Adipocyte (in vitro differentiated cells): ENCODE data around the gene BEND7.
A peak's percentile ranks its signal among the peaks of the same experiment; 100 is the strongest.

Experiments
- DNase-seq: peaks from one replicate; pipeline ENCODE4 v3.0.0-alpha.2; 2015; ENCODE audit warnings: low read depth
- H3K27me3 ChIP-seq: replicated peaks from 2 replicates; pipeline ENCODE4 v1.7.0; 2013; ENCODE audit warnings: mild to moderate bottlenecking, low read length, moderate library complexity; ENCODE audit not compliant: control insufficient read depth, insufficient read depth
- H3K36me3 ChIP-seq: 2 replicates; pipeline ENCODE4 v1.7.0; 2013; ENCODE audit warnings: low read length, mild to moderate bottlenecking, moderate library complexity; ENCODE audit not compliant: control insufficient read depth, insufficient read depth, severe bottlenecking
- H3K4me1 ChIP-seq: 2 replicates; pipeline ENCODE4 v1.7.0; 2013; ENCODE audit warnings: mild to moderate bottlenecking, low read length, moderate library complexity; ENCODE audit not compliant: control insufficient read depth, insufficient read depth
- H3K4me3 ChIP-seq: 2 replicates; pipeline ENCODE4 v1.7.0; 2013; ENCODE audit warnings: mild to moderate bottlenecking, low read length, moderate library complexity
- H3K9ac ChIP-seq: 2 replicates; pipeline ENCODE4 v1.7.0; 2013; ENCODE audit warnings: mild to moderate bottlenecking, low read length, moderate library complexity
- H3K9me3 ChIP-seq: 2 replicates; pipeline ENCODE4 v1.7.0; 2013; ENCODE audit warnings: mild to moderate bottlenecking, low read length, moderate library complexity; ENCODE audit not compliant: control insufficient read depth

BEND7 gene

DNA sequence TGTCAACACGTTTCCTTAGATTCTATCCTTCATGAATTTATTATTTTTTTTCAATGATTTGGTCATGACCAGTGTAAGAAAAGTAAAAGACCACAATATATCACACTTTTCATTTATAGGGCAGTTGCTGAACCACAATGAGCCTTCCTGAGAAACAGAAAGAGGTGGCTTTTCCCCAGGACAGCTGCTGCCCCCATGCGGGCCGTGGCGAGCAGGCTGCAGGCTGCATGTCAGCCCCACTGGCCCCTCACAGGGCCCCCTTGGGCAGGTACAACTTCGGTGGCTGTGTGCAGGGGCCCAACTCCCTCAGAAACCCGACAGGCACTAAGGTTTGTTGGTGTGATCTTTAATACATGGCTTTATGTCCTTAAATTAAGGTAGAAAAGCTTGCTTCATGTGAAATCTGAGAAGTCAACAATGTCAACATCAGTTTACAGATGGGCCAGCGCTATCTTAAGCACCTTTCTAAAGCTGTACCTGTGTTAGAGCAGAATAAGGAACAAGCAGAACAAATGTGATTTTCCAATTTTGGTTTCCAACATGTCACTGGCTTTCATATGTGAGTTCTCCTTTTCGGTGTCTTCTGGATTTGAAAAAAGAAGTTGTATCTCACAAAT lies 10.6 kb downstream of the BEND7 start:
- H3K27me3 ChIP-seq: no peaks in the 10 kb centered on the region
- H3K9me3 ChIP-seq: no peaks in the 10 kb centered on the region
- H3K36me3 ChIP-seq: peaks cover 5% of the 10 kb centered on the region
- DNase-seq: no peak
- H3K4me3 ChIP-seq: no peak overlapping the region
- peaks cover 10% of the 10 kb centered on the region for H3K4me1 ChIP-seq
- no peak overlapping the region for H3K9ac ChIP-seq

DNA sequence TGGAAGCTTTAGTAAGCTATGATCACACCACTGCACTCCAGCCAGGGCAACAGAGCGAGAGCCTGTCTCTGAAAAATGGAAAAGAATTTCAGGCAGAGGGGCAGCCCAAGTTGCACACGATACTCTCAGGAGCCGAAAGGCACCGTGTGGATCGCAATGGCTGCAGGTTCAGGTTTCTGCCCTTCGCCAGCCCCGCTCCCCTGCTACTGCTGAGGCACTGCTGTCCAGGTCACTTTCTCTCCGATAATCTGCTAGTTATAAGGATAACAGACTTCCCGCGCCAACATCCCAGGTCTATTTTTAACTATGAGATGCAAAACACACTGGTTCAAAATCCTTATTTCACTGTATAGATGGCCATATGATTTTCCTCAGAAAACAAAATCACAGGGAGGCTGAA lies 11.1 kb downstream of the BEND7 start:
- H3K4me3 ChIP-seq: no peak overlapping the region
- H3K36me3 ChIP-seq: peaks cover 5% of the 10 kb centered on the region
- H3K9me3 ChIP-seq: no peaks in the 10 kb centered on the region
- DNase-seq: no peak
- peaks cover 10% of the 10 kb centered on the region for H3K4me1 ChIP-seq
- no peaks in the 10 kb centered on the region for H3K27me3 ChIP-seq
- no peak overlapping the region for H3K9ac ChIP-seq

DNA sequence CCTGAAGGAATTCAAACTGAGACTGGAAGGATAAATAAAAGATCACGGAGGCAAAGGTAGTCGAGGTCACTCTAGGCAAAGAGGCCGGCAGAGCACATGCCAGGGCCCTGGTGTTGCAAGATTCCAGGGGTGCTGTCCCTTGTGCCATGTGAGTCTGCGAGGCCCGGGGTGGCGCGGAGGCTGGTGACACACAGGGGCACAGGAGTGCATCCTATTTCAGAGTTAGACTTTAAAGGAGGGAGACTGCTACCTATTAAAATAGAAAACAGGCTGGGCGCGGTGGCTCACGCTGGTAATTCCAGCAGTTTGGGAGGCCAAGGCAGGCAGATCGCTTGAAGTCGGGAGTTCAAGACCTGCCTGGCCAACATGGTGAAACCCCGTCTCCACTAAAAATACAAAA lies 12.6 kb downstream of the BEND7 start:
- no peaks in the 10 kb centered on the region for H3K9me3 ChIP-seq
- H3K36me3 ChIP-seq: peaks cover 5% of the 10 kb centered on the region
- no peaks in the 10 kb centered on the region for H3K27me3 ChIP-seq
- DNase-seq: no peak
- H3K4me3 ChIP-seq: no peak overlapping the region
- no peak overlapping the region for H3K9ac ChIP-seq
- H3K4me1 ChIP-seq: peaks cover 10% of the 10 kb centered on the region

DNA sequence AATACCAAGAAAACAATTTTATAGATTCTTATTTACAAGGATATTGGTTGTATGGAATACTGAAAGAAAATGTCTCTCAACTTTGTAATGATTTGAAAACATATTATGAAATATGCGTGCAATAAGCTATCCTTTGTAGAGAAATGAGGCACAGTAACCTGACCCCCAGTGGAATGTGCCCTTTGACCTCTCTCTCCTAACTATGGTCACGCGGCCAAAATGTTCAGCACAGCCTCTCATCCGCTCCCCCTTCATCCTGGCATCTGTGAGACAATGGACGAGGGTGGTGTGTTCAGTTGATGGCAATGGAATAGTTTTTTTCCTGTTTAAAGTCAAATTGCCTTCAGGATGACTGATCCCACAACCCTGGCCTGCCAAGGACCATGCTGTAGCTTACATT lies 13.3 kb downstream of the BEND7 start:
- Histone ChIP-seq H3K4me3 (no peak overlapping the region), H3K27me3 (no peaks in the 10 kb centered on the region)
- no peak for DNase-seq

DNA sequence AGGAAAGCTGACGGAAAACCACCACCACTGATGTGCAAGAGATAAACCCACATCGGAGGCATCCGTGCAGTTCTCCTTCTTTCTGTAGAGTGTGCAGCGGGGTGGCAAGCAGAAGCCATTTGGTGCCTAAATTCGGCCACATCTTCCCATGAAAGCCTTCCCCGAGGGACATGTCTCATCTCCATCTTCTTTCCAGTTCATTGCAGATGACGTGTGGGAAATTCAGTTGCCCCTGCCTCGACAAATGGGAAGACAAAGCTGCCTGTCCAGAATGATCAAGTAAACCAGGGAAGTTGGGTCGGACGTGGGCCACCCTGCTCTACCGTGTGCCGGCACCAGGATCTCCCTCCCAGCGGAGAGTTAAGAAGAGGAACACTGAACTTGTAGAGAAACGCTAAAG lies 14.5 kb downstream of the BEND7 start:
- no peaks in the 10 kb centered on the region for H3K27me3 ChIP-seq
- H3K4me3 ChIP-seq: no peak overlapping the region
- no peak for DNase-seq
- H3K9me3 ChIP-seq: no peaks in the 10 kb centered on the region
- peaks cover 5% of the 10 kb centered on the region for H3K36me3 ChIP-seq
- peaks cover 10% of the 10 kb centered on the region for H3K4me1 ChIP-seq
- H3K9ac ChIP-seq: no peak overlapping the region

More for the DNA sequence above, 13.3 kb downstream of the BEND7 start:
- Histone ChIP-seq H3K9me3 (no peaks in the 10 kb centered on the region), H3K36me3 (peaks cover 5% of the 10 kb centered on the region), H3K9ac (no peak overlapping the region), H3K4me1 (peaks cover 10% of the 10 kb centered on the region)

DNA sequence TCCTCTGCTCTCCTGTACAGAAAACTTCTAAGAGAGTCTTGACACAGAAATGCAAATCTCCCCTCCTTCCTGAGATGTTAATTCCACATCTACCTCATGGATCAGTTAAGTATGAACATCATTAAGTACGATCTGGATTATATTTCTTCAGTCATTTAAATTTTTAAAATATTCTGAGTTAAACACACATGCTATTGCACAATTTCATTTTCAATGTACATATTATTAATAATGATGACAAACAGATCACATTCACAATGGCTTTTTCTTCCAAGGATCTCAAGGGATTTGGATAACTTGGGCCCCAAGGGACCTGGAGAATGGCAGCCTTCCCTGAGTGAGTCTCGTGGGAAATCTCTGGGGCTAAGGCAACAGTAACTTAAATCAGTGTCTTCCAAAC lies 16.2 kb downstream of the BEND7 start:
- H3K4me1 ChIP-seq: peaks cover 10% of the 10 kb centered on the region
- no peak overlapping the region for H3K4me3 ChIP-seq
- no peaks in the 10 kb centered on the region for H3K27me3 ChIP-seq
- DNase-seq: no peak
- no peaks in the 10 kb centered on the region for H3K36me3 ChIP-seq
- H3K9ac ChIP-seq: no peak overlapping the region
- H3K9me3 ChIP-seq: no peaks in the 10 kb centered on the region

DNA sequence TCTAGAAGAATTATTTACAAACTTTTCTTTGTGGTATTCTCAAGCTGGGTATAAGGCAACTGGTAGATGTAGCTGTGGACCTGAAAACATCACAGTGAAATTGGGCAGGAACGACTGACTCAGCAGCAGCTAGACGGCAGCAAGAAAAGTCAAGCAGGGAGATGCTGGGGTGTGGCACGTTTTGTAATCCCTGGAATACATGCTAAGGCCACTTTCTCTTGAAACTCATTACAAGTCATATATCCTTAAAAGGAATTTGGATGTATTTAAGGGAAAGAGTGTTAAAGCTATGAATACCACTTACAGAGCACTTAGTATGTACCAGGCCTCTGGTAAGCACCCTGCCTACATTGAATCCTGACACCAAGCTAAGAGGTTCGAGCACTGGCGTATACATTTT lies 17.4 kb downstream of the BEND7 start:
- Histone ChIP-seq H3K4me1 (peaks cover 10% of the 10 kb centered on the region), H3K27me3 (no peaks in the 10 kb centered on the region), H3K4me3 (no peak overlapping the region), H3K36me3 (no peaks in the 10 kb centered on the region), H3K9me3 (no peaks in the 10 kb centered on the region), H3K9ac (no peak overlapping the region)
- DNase-seq: no peak

DNA sequence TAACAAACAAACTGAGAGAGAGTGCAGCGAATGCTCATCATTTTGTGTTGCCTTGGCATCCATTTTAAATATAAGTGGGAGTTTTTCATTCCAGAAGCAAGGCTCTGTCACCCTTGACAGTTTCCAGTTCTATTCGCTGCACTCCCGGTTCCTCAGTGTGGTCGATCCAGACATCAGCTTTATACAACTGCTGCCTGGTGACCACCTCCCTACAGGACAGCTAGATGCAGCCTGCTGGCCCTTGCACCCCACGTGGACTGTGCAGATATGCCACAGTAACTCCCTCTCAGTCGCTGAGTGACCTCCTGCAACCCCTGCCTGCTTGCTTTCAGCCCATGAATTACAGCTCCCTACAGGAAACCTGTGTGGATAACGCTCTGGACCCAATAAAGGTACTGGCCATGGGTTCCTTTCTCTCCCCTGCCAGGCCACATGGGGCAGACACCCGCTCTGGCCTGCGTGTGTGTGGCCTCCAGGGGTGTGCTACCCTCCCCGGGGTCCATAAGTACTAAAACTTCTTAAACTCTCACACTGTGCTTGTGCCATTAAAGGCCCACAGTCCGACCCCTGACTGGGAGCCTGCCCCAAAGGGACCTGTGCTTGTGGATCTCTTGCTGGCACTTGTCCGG lies 23.6 kb downstream of the BEND7 start:
- no peak for DNase-seq
- H3K4me1 ChIP-seq: no peaks in the 10 kb centered on the region
- H3K9ac ChIP-seq: no peak overlapping the region
- H3K27me3 ChIP-seq: no peaks in the 10 kb centered on the region
- no peaks in the 10 kb centered on the region for H3K9me3 ChIP-seq
- H3K36me3 ChIP-seq: no peaks in the 10 kb centered on the region
- H3K4me3 ChIP-seq: no peak overlapping the region

DNA sequence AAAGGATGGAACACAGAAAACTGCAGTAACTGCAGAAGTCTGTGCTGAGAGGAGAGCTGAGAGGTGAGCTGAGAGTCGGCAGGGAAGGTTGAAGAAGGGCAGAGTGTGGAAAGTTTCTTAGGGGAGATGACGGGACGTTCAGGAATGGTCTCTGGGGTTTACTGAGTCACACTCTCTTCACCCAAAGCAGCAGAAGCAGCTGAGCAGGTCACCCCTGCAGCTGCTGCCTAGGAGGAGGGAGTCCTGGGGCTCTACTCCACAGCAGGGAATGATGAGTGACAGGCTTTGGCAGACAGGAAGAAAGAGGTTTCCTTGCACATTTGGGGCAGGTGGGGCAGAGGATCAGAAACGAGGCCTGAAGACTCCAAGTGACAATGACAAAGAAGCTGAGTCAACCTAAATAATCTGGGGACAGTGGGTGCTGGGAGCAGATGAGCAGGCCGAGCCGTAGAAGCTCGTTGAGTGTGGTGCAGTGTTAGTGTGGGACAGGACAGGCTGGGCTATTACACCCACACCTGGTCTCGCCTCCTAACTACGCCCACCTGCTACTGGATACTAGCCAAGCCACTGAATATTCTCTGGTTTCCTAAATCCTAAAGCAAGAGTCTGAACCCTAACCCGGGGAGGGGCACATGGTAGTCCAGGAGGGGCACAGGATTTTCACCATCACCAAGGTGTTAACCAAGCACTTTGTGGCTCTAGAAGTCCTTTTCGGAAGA lies 24.9 kb downstream of the BEND7 start:
- Histone ChIP-seq H3K9me3 (no peaks in the 10 kb centered on the region), H3K36me3 (peaks cover 5% of the 10 kb centered on the region), H3K9ac (no peak overlapping the region), H3K4me3 (no peak overlapping the region), H3K4me1 (no peaks in the 10 kb centered on the region), H3K27me3 (no peaks in the 10 kb centered on the region)
- peak; percentile 40 for DNase-seq

DNA sequence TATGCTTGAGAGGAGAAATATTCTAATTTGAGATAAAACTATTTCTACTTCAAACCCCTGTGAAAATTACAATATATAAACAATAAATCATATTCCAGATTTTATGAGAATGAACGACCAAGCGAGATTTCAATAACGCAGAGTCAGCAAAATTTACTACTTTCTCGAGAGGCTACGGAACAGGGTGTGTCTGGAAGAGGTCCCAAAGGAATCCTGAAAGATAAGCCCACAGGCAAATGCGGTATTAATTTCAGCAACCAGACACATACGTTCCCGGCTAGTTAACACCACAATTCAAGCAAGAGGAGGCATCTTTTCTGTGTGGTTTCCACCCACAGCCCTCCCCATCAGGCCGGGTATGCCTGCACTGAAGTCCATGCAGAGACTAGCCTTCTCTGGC lies 26.4 kb downstream of the BEND7 start:
- DNase-seq: no peak
- no peaks in the 10 kb centered on the region for H3K9me3 ChIP-seq
- no peak overlapping the region for H3K9ac ChIP-seq
- peaks cover 5% of the 10 kb centered on the region for H3K36me3 ChIP-seq
- H3K4me3 ChIP-seq: no peak overlapping the region
- no peaks in the 10 kb centered on the region for H3K27me3 ChIP-seq
- no peaks in the 10 kb centered on the region for H3K4me1 ChIP-seq

DNA sequence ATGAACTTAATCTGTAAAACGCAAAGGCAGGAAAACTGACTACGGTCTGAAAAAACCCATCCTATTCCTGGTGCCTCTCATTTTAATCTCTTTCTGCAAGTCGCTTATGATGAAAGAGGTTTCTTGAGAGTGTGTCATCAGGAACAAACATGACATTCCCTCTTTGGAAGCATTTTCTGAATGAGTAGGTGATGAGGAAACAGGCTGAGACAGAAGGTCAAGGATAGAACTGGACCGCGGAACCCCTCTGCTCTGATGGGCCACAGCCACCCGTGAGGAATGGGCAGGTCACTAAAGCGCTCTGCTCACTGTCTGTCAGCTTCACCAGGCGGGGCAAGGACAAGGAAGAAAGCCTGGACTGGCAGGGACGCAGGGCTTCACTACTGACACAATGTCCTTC lies 28.6 kb downstream of the BEND7 start:
- H3K4me1 ChIP-seq: no peaks in the 10 kb centered on the region
- no peaks in the 10 kb centered on the region for H3K27me3 ChIP-seq
- no peak for DNase-seq
- no peak overlapping the region for H3K4me3 ChIP-seq
- no peaks in the 10 kb centered on the region for H3K9me3 ChIP-seq
- H3K36me3 ChIP-seq: peaks cover 17% of the 10 kb centered on the region
- no peak overlapping the region for H3K9ac ChIP-seq
